ENCODE results near the gene KHDC1L. TPM values are rescaled to one million over a fixed set of nuclear protein-coding genes. Genes with fewer than 3 reads are reported as not detected.
"Not testable (repeated sequence)": the region's sequence is repeated elsewhere in the genome, so short reads cannot be mapped to it uniquely, and the experiment has no call there.

KHDC1L gene
- under 1 TPM in 1 of 4 donors, not detected in 3; 0.83 TPM for total RNA-seq

GRCh38 chr6:73225396-73225795, at the start of gene KHDC1L:
Gene KHDC1L, minus strand, starts transcription at chr6:73225496. Its CDS starts 88 bp downstream, at chr6:73225408.
- no peaks in the 10 kb centered on the region for H3K9me3 ChIP-seq
- intact Hi-C loops (cut with DNase I; ENCODE audit: low total_unique reads), result no loop called here
- DNase-seq, result no peak
- H3K27ac ChIP-seq, result no peak within 1 kb of the TSS
- no peaks in the 10 kb centered on the region for H3K4me1 ChIP-seq
- no peaks in the 10 kb centered on the region for H3K36me3 ChIP-seq
- H3K4me3 ChIP-seq, result no peak within 1 kb of the TSS
- TF ChIP-seq CTCF (IDR thresholded peaks at IDR 0.05), result no peak
- no peak for TF ChIP-seq POLR2A (IDR thresholded peaks at IDR 0.05)
- H3K27me3 ChIP-seq, result no peaks in the 10 kb centered on the region

- H3K27ac ChIP-seq; H3K9me3 ChIP-seq; DNase-seq; H3K27me3 ChIP-seq; H3K36me3 ChIP-seq; intact Hi-C loops (cut with DNase I; ENCODE audit: low total_unique reads); H3K4me3 ChIP-seq; H3K4me1 ChIP-seq: not testable (repeated sequence)
Measured at GRCh38 chr6:73269296-73269695, 44.0 kb upstream of the KHDC1L start.

GRCh38 chr6:73268896-73269295, 43.6 kb upstream of the KHDC1L start:
- DNase-seq; H3K36me3 ChIP-seq; H3K27ac ChIP-seq; H3K4me1 ChIP-seq; H3K27me3 ChIP-seq; intact Hi-C loops (cut with DNase I; ENCODE audit: low total_unique reads); H3K9me3 ChIP-seq; H3K4me3 ChIP-seq: not testable (repeated sequence)

- Histone ChIP-seq H3K4me3 (no peak overlapping the region), H3K36me3 (no peaks in the 10 kb centered on the region), H3K4me1 (no peaks in the 10 kb centered on the region), H3K9me3 (no peaks in the 10 kb centered on the region), H3K27me3 (no peaks in the 10 kb centered on the region), H3K27ac (no peak overlapping the region)
- no peak for DNase-seq
- intact Hi-C loops (cut with DNase I; ENCODE audit: low total_unique reads), result no loop called here
- TF ChIP-seq CTCF (IDR thresholded peaks at IDR 0.05) (no peak), POLR2A (IDR thresholded peaks at IDR 0.05) (no peak)
Measured at GRCh38 chr6:73264446-73264845, 39.1 kb upstream of the KHDC1L start.

- no peaks in the 10 kb centered on the region for H3K36me3 ChIP-seq
- H3K27ac ChIP-seq, result peak overlapping the region; percentile 64 to 75
- H3K9me3 ChIP-seq, result no peaks in the 10 kb centered on the region
- no peak for DNase-seq
- H3K4me3 ChIP-seq, result peak overlapping the region; percentile 68 to 69
- H3K27me3 ChIP-seq, result no peaks in the 10 kb centered on the region
- H3K4me1 ChIP-seq, result no peaks in the 10 kb centered on the region
- intact Hi-C loops (cut with DNase I; ENCODE audit: low total_unique reads), result no loop called here
- TF ChIP-seq CTCF (IDR thresholded peaks at IDR 0.05) (no peak), POLR2A (IDR thresholded peaks at IDR 0.05) (no peak)
Measured at GRCh38 chr6:73263570-73263909, 38.2 kb upstream of the KHDC1L start.

- peak within 1 kb of the TSS; percentile 64 to 75 for H3K27ac ChIP-seq
- intact Hi-C loops (cut with DNase I; ENCODE audit: low total_unique reads), result no loop called here
- DNase-seq, result peak; percentile 20 to 48
Measured at GRCh38 chr6:73262671-73263569, 37.6 kb upstream of the KHDC1L start, which contains the start of gene KHDC1. Gene KHDC1, minus strand, starts transcription at chr6:73263196. Its CDS starts 20,679 bp downstream, at chr6:73242517.

More at GRCh38 chr6:73262671-73263569, 37.6 kb upstream of the KHDC1L start, which contains the start of gene KHDC1:
- H3K36me3 ChIP-seq, result no peaks in the 10 kb centered on the region
- peak within 1 kb of the TSS; percentile 68 to 69 for H3K4me3 ChIP-seq
- no peak for TF ChIP-seq CTCF (IDR thresholded peaks at IDR 0.05)
- TF ChIP-seq POLR2A (IDR thresholded peaks at IDR 0.05), result no peak
- H3K9me3 ChIP-seq, result no peaks in the 10 kb centered on the region
- no peaks in the 10 kb centered on the region for H3K4me1 ChIP-seq
- no peaks in the 10 kb centered on the region for H3K27me3 ChIP-seq

Measured in uterus (tissue), 4 donors.